Calu3 (cell line): ENCODE measurements around the gene RAB44. TPM values are rescaled to one million over a fixed set of nuclear protein-coding genes. Genes with fewer than 3 reads are reported as not detected.

Source experiments
- BruUV-seq: library from RNA; stranded (reverse); fragments of 400-500 nt; replicated peaks from 2 replicates; lab custom pipeline; 2021; lab: Mats Ljungman, UMichigan
- CTCF ChIA-PET: fragments of 300-600 bp; sonication (Branson Sonifier 250); formaldehyde crosslinking; loops from one replicate; lab custom pipeline; 2022; ENCODE audit warnings: antibody characterized with exemption; lab: Charles Lee
- DNase-seq: peaks from one replicate; pipeline ENCODE4 v3.0.0; 2022
- H3K27ac Mint-ChIP-seq: one replicate; pipeline ENCODE4 v1.8.0; 2022; ENCODE audit warnings: mixed read lengths; ENCODE audit not compliant: unreplicated experiment
- H3K27me3 Mint-ChIP-seq: one replicate; pipeline ENCODE4 v1.8.0; 2022; ENCODE audit warnings: mixed read lengths; ENCODE audit not compliant: unreplicated experiment
- H3K36me3 Mint-ChIP-seq: one replicate; pipeline ENCODE4 v1.8.0; 2022; ENCODE audit warnings: mild to moderate bottlenecking, moderate library complexity, mixed read lengths; ENCODE audit not compliant: insufficient read depth, unreplicated experiment
- H3K4me1 Mint-ChIP-seq: one replicate; pipeline ENCODE4 v1.8.0; 2022; ENCODE audit warnings: mild to moderate bottlenecking, low read depth, mixed read lengths; ENCODE audit not compliant: unreplicated experiment
- H3K4me3 Mint-ChIP-seq: one replicate; pipeline ENCODE4 v1.8.0; 2022; ENCODE audit warnings: mild to moderate bottlenecking, low read depth, moderate library complexity, mixed read lengths; ENCODE audit not compliant: unreplicated experiment
- H3K9me3 Mint-ChIP-seq: one replicate; pipeline ENCODE4 v1.8.0; 2022; ENCODE audit warnings: low read depth, mixed read lengths; ENCODE audit not compliant: unreplicated experiment
- intact Hi-C: fragments of 100-400 bp; cut with micrococcal nuclease; formaldehyde crosslinking; loops from one replicate; pipeline ENCODE4 v1.10.0; 2022; ENCODE audit not compliant: unreplicated experiment
- total RNA-seq: library from RNA; stranded (reverse); gene quantifications from 2 replicates; pipeline ENCODE4 v1.2.3, GENCODE V29; 2022
- TF ChIP-seq, protein P1 (sequence below): fragments of 200-600 bp; IDR thresholded peaks from one replicate; pipeline ENCODE4 v1.8.0; 2022; ENCODE audit warnings: antibody characterized with exemption; ENCODE audit not compliant: unreplicated experiment

Gene RAB44
- total RNA-seq, 1 experiment from 2014 or later = not detected

GRCh38 chr6:36716476-36717093 lies 19.0 kb downstream of the RAB44 start:
- TF ChIP-seq, protein P1, sequence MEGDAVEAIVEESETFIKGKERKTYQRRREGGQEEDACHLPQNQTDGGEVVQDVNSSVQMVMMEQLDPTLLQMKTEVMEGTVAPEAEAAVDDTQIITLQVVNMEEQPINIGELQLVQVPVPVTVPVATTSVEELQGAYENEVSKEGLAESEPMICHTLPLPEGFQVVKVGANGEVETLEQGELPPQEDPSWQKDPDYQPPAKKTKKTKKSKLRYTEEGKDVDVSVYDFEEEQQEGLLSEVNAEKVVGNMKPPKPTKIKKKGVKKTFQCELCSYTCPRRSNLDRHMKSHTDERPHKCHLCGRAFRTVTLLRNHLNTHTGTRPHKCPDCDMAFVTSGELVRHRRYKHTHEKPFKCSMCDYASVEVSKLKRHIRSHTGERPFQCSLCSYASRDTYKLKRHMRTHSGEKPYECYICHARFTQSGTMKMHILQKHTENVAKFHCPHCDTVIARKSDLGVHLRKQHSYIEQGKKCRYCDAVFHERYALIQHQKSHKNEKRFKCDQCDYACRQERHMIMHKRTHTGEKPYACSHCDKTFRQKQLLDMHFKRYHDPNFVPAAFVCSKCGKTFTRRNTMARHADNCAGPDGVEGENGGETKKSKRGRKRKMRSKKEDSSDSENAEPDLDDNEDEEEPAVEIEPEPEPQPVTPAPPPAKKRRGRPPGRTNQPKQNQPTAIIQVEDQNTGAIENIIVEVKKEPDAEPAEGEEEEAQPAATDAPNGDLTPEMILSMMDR = no peak
- Mint-ChIP-seq H3K4me3 (no peak overlapping the region), H3K27ac (no peak overlapping the region), H3K36me3 (no peaks in the 10 kb centered on the region), H3K4me1 (no peaks in the 10 kb centered on the region), H3K9me3 (no peaks in the 10 kb centered on the region), H3K27me3 (peaks cover 23% of the 10 kb centered on the region)
- no peak for DNase-seq
- BruUV-seq = no TSS peak
- intact Hi-C loops = no loop called here
- CTCF ChIA-PET = interaction anchor here (0.9 kb wide), 1 partner anchor 8 kb away, joined by 4 read pairs; no protein-coding TSS in a partner anchor

- intact Hi-C loops = no loop called here
- CTCF ChIA-PET = no interaction called here
- Mint-ChIP-seq H3K36me3 (no peaks in the 10 kb centered on the region), H3K27ac (no peak overlapping the region), H3K4me1 (no peaks in the 10 kb centered on the region), H3K9me3 (no peaks in the 10 kb centered on the region), H3K27me3 (peaks cover 23% of the 10 kb centered on the region), H3K4me3 (no peak overlapping the region)
- TF ChIP-seq, protein P1 = no peak
- no TSS peak for BruUV-seq
- DNase-seq = no peak
Measured at GRCh38 chr6:36717231-36717825, 19.7 kb downstream of the RAB44 start.

GRCh38 chr6:36717871-36718540 lies 20.4 kb downstream of the RAB44 start:
- CTCF ChIA-PET = no interaction called here
- intact Hi-C loops = no loop called here
- DNase-seq = no peak
- no peak overlapping the region for H3K4me3 Mint-ChIP-seq
- H3K9me3 Mint-ChIP-seq = no peaks in the 10 kb centered on the region
- H3K36me3 Mint-ChIP-seq = no peaks in the 10 kb centered on the region
- H3K4me1 Mint-ChIP-seq = no peaks in the 10 kb centered on the region
- no peak overlapping the region for H3K27ac Mint-ChIP-seq
- BruUV-seq = no TSS peak
- H3K27me3 Mint-ChIP-seq = peaks cover 23% of the 10 kb centered on the region
- TF ChIP-seq, protein P1 = no peak

DNA sequence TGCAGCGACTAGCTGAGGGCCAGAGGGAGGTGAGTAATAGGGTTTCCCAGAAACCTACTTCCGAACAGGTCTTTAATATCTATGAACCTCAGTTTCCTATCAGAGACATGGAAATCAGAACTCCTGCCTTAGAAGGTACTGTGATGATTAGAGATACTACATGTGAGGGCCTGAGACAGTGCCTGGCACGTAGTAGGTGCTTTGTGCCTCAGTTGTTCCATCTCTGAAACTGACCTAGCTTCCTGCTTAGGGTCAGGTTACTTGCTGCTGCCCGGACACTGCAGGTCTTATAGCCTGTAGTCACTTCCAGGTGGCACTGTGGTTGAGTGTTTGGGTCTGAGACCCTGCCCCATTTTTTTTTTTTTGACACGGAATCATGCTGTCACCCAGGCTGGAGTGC lies 20.9 kb downstream of the RAB44 start:
- CTCF ChIA-PET = no interaction called here

More for the DNA sequence above, 20.9 kb downstream of the RAB44 start:
- H3K36me3 Mint-ChIP-seq = no peaks in the 10 kb centered on the region
- H3K9me3 Mint-ChIP-seq = no peaks in the 10 kb centered on the region
- no TSS peak for BruUV-seq
- H3K27ac Mint-ChIP-seq = no peak overlapping the region
- H3K4me3 Mint-ChIP-seq = no peak overlapping the region
- H3K27me3 Mint-ChIP-seq = peaks cover 23% of the 10 kb centered on the region
- no peak for DNase-seq
- TF ChIP-seq, protein P1 = no peak
- H3K4me1 Mint-ChIP-seq = no peaks in the 10 kb centered on the region
- intact Hi-C loops = no loop called here
